Omental fat pad (tissue), 4 donors: ENCODE measurements around the gene C2CD5. TPM values are rescaled to one million over a fixed set of nuclear protein-coding genes. Genes with fewer than 3 reads are reported as not detected.
A peak's percentile ranks its signal among the peaks of the same experiment; 100 is the strongest.

Experiments
- ATAC-seq: fragments of 150-250 bp; one replicate; pipeline ENCODE4 v1.9.1; 2016; ENCODE audit warnings: mild to moderate bottlenecking, moderate library complexity; ENCODE audit not compliant: low FRiP score
- DNase-seq: peaks from one replicate; pipeline ENCODE4 v3.0.0-alpha.2; 2019; ENCODE audit warnings: low spot score
- total RNA-seq, 4 donors: library from RNA; depleted of rRNA; stranded (reverse); fragments of >200 nt; gene quantifications; one replicate each; pipeline ENCODE4 v1.1.0, GENCODE V29; 2016
- TF ChIP-seq, protein P1 (sequence below), 3 donors: fragments of 450-650 bp; IDR thresholded peaks; one replicate each; pipeline ENCODE4 v1.5.1; 2016 to 2017; ENCODE audit warnings: antibody characterized with exemption in 3 of 3, mild to moderate bottlenecking in 3 of 3, moderate library complexity in 2 of 3

Gene C2CD5
- total RNA-seq, 4 donors from 2014 or later, result 19.0 to 56.1 (median 26.7) TPM

DNA sequence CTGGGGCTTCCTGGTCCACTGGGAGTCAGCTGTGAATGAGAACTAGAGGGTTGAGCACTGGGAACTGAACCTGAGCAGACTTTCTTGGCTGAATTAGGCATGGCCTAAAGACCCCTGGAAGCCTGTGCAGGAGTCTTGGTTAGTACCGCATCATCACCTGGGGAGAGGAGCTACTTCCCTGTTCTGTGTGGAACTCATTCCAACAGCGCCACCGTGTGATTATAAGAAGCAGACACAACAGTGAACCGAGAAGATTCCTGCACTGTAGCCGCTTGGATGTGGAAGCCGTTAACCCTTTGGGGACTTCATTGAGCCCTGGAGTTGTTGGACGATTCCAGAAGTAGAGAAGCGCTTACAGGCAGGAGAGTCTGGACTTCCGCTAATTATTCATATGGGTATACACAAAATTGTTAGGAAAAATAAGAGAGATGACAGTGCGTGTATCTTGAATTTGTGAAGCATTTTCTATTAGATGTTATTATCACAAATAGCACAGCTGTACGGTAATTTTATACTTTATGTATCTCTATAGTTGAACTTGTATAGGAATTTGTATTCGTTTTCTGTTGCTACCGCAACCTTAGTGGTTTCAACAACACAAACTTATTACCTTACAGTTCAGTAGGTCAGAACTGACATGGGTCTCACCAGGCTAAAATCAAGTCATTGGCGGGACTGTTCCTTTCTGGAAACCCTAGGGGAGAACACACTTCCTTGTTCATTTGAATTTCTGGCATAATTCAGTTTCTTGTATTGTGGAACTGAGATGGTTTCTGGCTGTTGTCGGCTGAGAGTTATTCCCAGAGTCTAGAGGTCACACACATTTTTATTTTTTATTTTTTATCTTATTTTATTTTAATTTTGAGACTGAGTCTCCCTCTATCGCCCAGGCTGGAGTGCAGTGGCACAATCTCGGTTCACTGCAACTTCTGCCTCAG is 100.7 kb downstream of the C2CD5 start:
- DNase-seq, result no peak
- TF ChIP-seq, protein P1, sequence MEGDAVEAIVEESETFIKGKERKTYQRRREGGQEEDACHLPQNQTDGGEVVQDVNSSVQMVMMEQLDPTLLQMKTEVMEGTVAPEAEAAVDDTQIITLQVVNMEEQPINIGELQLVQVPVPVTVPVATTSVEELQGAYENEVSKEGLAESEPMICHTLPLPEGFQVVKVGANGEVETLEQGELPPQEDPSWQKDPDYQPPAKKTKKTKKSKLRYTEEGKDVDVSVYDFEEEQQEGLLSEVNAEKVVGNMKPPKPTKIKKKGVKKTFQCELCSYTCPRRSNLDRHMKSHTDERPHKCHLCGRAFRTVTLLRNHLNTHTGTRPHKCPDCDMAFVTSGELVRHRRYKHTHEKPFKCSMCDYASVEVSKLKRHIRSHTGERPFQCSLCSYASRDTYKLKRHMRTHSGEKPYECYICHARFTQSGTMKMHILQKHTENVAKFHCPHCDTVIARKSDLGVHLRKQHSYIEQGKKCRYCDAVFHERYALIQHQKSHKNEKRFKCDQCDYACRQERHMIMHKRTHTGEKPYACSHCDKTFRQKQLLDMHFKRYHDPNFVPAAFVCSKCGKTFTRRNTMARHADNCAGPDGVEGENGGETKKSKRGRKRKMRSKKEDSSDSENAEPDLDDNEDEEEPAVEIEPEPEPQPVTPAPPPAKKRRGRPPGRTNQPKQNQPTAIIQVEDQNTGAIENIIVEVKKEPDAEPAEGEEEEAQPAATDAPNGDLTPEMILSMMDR (IDR thresholded peaks at IDR 0.05), result peak in 1 of 3 donors; percentile 30
- peak; percentile 98 for ATAC-seq

GRCh38 chr12:22437031-22437806 is 107.1 kb downstream of the C2CD5 start:
- ATAC-seq (peak; percentile 57), DNase-seq (no peak)
- TF ChIP-seq, protein P1 (IDR thresholded peaks at IDR 0.05), result no peak

DNA sequence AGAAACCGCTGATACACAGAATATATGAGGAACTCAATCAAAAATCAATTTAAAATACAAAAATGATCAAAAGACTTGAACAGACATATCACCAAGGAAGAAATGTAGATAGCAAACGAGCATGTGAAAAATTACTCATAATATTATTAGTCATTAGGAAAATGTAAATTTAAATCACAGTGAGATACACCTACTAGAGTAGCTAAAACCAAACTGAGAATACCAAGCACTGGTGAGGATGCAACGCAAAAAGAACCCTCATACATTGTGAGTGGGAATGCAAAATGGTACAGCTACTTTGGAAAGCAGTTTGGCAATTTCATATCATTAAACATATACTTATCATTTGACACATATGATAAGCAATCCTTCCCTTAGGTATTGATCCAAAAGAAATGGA is 108.8 kb downstream of the C2CD5 start:
- TF ChIP-seq, protein P1 (IDR thresholded peaks at IDR 0.05), result no peak
- no peak for ATAC-seq
- DNase-seq, result no peak

DNA sequence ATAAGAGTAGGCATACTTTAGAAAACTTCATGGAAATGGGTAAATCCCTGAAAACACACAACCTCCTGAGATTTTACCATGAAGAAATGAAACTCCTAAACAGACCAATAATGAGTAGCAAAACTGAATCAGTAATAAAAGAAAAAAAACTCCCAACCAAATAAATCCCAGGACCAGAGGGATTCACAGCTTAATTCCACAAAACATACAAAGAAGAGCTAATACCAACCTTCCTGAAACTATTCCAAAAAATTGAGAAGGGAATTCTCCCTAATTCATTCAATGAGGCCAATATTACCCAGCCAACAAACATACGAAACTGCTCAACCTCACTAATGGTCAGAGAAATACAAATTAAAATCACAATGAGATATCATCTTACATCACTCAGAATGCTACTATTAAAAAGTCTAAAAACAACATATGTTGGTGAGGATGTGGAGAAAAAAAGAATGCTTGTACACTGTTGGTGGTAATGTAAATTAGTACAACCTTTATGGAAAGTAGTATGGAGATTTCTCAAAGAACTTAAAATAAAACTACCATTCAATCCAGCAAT is 112.6 kb downstream of the C2CD5 start:
- TF ChIP-seq, protein P1 (IDR thresholded peaks at IDR 0.05), result no peak
- no peak for DNase-seq
- ATAC-seq, result no peak

DNA sequence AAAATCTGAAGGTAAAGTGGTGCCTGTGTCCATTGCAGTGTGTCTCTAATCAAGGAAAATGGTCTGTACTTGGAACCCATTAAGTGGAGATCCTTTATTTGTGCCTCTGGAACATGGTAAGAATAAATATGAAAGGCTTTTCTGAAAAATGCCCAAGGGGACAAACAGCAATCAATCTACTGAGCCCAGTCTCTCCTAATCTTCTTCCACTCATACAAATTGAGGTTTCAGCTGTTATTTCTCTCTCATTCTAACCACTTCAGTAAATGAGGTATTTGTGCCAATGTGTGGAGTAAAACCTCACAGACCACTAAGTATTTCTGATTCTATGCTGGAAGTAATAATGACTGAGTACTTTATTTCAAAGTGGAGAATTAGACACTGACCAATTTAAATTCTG is 127.5 kb downstream of the C2CD5 start:
- TF ChIP-seq, protein P1 (IDR thresholded peaks at IDR 0.05), result no peak
- no peak for DNase-seq
- no peak for ATAC-seq

DNA sequence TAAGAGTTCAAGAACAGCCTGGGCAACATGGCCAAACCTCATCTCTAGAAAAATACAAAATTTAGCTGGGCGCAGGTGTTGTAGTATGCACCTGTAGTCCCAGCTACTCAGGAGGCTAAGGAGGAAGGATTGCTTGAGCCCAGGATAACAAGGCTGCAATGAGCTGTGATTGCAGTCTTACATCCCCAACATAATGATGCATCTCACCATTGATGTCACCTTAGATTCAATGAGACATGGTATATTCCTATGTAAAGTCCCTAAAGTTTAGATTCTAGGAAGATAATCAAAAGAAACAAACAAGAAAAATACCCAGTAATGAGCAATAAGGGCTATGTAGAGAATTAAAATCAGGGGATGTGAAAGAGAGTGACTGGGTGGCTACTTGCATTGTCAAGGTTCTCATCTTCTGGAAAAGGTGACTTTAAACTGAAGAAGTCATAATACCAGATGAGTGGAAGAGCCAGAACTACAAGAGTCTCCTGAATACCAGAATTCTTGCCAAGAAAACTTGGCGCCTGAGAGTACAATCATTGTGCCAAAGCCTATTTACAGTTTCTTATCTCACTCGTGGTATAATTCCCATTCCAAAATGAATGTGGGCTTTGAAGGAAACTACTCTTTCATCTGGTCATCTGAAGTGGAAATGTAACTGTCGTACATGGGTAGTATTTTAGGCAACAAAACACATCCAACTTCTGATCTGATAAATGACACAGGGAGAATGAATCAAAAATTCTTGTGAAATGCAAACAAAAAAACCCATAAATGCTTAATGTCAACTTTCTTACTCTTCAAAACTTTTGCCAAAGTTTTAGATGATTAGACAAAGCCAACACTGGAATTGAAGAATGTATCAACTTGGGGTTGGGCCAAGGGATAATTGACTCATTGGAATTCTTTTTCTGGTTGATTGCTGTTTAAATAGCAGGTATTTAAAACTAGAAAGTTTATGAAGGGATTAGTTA is 128.7 kb downstream of the C2CD5 start:
- TF ChIP-seq, protein P1 (IDR thresholded peaks at IDR 0.05), result no peak
- peak; percentile 66 for ATAC-seq

More for the DNA sequence above, 128.7 kb downstream of the C2CD5 start:
- no peak for DNase-seq
